H1 (cell line): ENCODE results near the gene PTPRCAP. TPM values are rescaled to one million over a fixed set of nuclear protein-coding genes. Genes with fewer than 3 reads are reported as not detected.

Source experiments
- CTCF ChIA-PET: fragments of 300-600 bp; sonication (Branson Sonifier 250); formaldehyde crosslinking; loops from one replicate; lab custom pipeline; 2021; ENCODE audit not compliant: partially characterized antibody; lab: Charles Lee
- POLR2A ChIA-PET: fragments of 300-600 bp; sonication (Branson Sonifier 250); formaldehyde crosslinking; loops from one replicate; lab custom pipeline; 2021; ENCODE audit warnings: inconsistent platforms; ENCODE audit not compliant: partially characterized antibody; lab: Charles Lee
- DNase-seq, 2 experiments: peaks; one replicate each; pipeline versions ENCODE4 v3.0.0 to v3.0.0-alpha.2; 2010 to 2022; ENCODE audit warnings: low spot score in 2 of 2, low read depth in 1 of 2, mixed read lengths in 1 of 2
- FAIRE-seq: peaks from 2 replicates; lab custom pipeline; 2011; peaks lifted over from hg19 to GRCh38; lab: Jason Lieb, UNC
- H2AFZ ChIP-seq: 2 replicates; pipeline ENCODE4 v1.8.1; 2012; ENCODE audit warnings: low read length, inconsistent platforms
- H2AK5ac ChIP-seq: 2 replicates; pipeline ENCODE4 v1.6.1; 2013; ENCODE audit warnings: low read depth, low read length
- H2BK120ac ChIP-seq: replicated peaks from 2 replicates; pipeline ENCODE3; 2013; ENCODE audit warnings: low read depth, low read length, inconsistent platforms
- H2BK12ac ChIP-seq: 2 replicates; pipeline ENCODE4 v1.6.1; 2013; ENCODE audit warnings: low read depth, low read length
- H2BK15ac ChIP-seq: 2 replicates; pipeline ENCODE4 v1.6.1; 2013; ENCODE audit warnings: low read length
- H2BK20ac ChIP-seq: 2 replicates; pipeline ENCODE4 v1.6.1; 2013; ENCODE audit warnings: low read length
- H2BK5ac ChIP-seq: 2 replicates; pipeline ENCODE4 v1.6.1; 2013; ENCODE audit warnings: low read depth, low read length
- H3K14ac ChIP-seq: 2 replicates; pipeline ENCODE4 v1.6.1; 2013; ENCODE audit warnings: inconsistent platforms; ENCODE audit not compliant: insufficient read length
- H3K18ac ChIP-seq: 2 replicates; pipeline ENCODE4 v1.6.1; 2013; ENCODE audit warnings: low read length; ENCODE audit errors: extremely low read depth
- H3K23ac ChIP-seq: 2 replicates; pipeline ENCODE4 v1.6.1; 2013; ENCODE audit warnings: inconsistent platforms; ENCODE audit not compliant: insufficient read length
- H3K23me2 ChIP-seq: 2 replicates; pipeline ENCODE4 v1.6.1; 2013; ENCODE audit warnings: low read depth, low read length
- H3K27ac ChIP-seq: 2 replicates; pipeline ENCODE4 v1.6.1; 2011; ENCODE audit warnings: low read depth, low read length, inconsistent platforms
- H3K27me3 ChIP-seq, 4 experiments: replicated peaks in 1 of 4; 1 replicate in 1 of 4; 2 replicates in 3 of 4; pipeline versions ENCODE4 v1.6.1 to v1.8.1; 2011 to 2013; ENCODE audit warnings: low read length in 3 of 4, mild to moderate bottlenecking in 3 of 4, inconsistent platforms in 2 of 4, mixed read lengths in 2 of 4, moderate library complexity in 1 of 4; ENCODE audit not compliant: control insufficient read depth in 3 of 4, insufficient read depth in 3 of 4; ENCODE audit errors: extremely low read depth in 1 of 4
- H3K36me3 ChIP-seq, 4 experiments: 2 replicates each; pipeline versions ENCODE4 v1.6.1 to v1.8.1; 2011 to 2013; ENCODE audit warnings: mild to moderate bottlenecking in 4 of 4, low read length in 3 of 4, moderate library complexity in 2 of 4, control low read depth in 1 of 4, inconsistent platforms in 1 of 4; ENCODE audit not compliant: insufficient read depth in 4 of 4, control insufficient read depth in 2 of 4
- H3K4ac ChIP-seq: replicated peaks from 2 replicates; pipeline ENCODE3; 2013; ENCODE audit warnings: low read length, low read depth, mixed read lengths, inconsistent platforms; ENCODE audit not compliant: insufficient read length
- H3K4me1 ChIP-seq, 4 experiments: replicated peaks in 1 of 4; 1 replicate in 1 of 4; 2 replicates in 3 of 4; pipeline versions ENCODE4 v1.6.1 to v1.8.1; 2011 to 2013; ENCODE audit warnings: low read length in 3 of 4, inconsistent platforms in 2 of 4, mixed read lengths in 1 of 4; ENCODE audit not compliant: insufficient read depth in 4 of 4, control insufficient read depth in 3 of 4
- H3K4me2 ChIP-seq, 2 experiments: 2 replicates each; pipeline versions ENCODE4 v1.6.1 to v1.8.1; 2011 to 2013; ENCODE audit warnings: low read depth in 2 of 2, low read length in 2 of 2, control low read depth in 1 of 2, inconsistent platforms in 1 of 2, mild to moderate bottlenecking in 1 of 2; ENCODE audit not compliant: insufficient read depth in 1 of 2
- H3K4me3 ChIP-seq, 4 experiments: fragments of 200-600, 300-600 bp in 1 of 4; sonication (generic), shearing (Covaris generic), sonication (Bioruptor Twin) in 1 of 4; 2 replicates each; pipeline versions ENCODE4 v1.5.1 to v1.8.1; 2011 to 2016; ENCODE audit warnings: low read length in 4 of 4, low read depth in 3 of 4, control low read depth in 2 of 4, inconsistent platforms in 2 of 4, mild to moderate bottlenecking in 2 of 4, mixed read lengths in 1 of 4, moderate library complexity in 1 of 4; ENCODE audit not compliant: insufficient read depth in 2 of 4; ENCODE audit errors: extremely low read depth in 1 of 4
- H3K56ac ChIP-seq: replicated peaks from 2 replicates; pipeline ENCODE3; 2013; ENCODE audit warnings: low read depth, mild to moderate bottlenecking, mixed read lengths, low read length, inconsistent platforms; ENCODE audit not compliant: insufficient read length
- H3K79me1 ChIP-seq: 2 replicates; pipeline ENCODE4 v1.6.1; 2013; ENCODE audit warnings: low read depth, low read length, control low read depth
- H3K79me2 ChIP-seq, 2 experiments: 2 replicates each; pipeline versions ENCODE4 v1.6.1 to v1.8.1; 2012 to 2013; ENCODE audit warnings: low read length in 2 of 2, mild to moderate bottlenecking in 2 of 2, inconsistent platforms in 1 of 2; ENCODE audit not compliant: insufficient read depth in 2 of 2, control insufficient read depth in 1 of 2
- H3K9ac ChIP-seq, 4 experiments: replicated peaks in 1 of 4; 1 replicate in 1 of 4; 2 replicates in 3 of 4; pipeline versions ENCODE4 v1.6.1 to v1.8.1; 2011 to 2013; ENCODE audit warnings: low read depth in 3 of 4, low read length in 3 of 4, control low read depth in 2 of 4, mild to moderate bottlenecking in 2 of 4, moderate library complexity in 2 of 4, inconsistent platforms in 1 of 4; ENCODE audit errors: extremely low read depth in 1 of 4
- H3K9me3 ChIP-seq, 2 experiments: 2 replicates each; pipeline versions ENCODE4 v1.6.1 to v1.8.1; 2012 to 2013; ENCODE audit warnings: mild to moderate bottlenecking in 2 of 2, moderate library complexity in 2 of 2, control low read depth in 1 of 2, inconsistent platforms in 1 of 2, low read depth in 1 of 2, low read length in 1 of 2, mixed read lengths in 1 of 2; ENCODE audit not compliant: insufficient read depth in 2 of 2
- H4K20me1 ChIP-seq, 2 experiments: replicated peaks in 1 of 2; 2 replicates each; pipeline versions ENCODE3 to v1.8.1; 2011 to 2013; ENCODE audit warnings: inconsistent platforms in 2 of 2, low read length in 2 of 2, mild to moderate bottlenecking in 1 of 2; ENCODE audit not compliant: insufficient read depth in 2 of 2, control insufficient read depth in 1 of 2
- H4K5ac ChIP-seq: 2 replicates; pipeline ENCODE4 v1.6.1; 2013; ENCODE audit warnings: low read length, low read depth, mixed read lengths, inconsistent platforms; ENCODE audit not compliant: insufficient read length
- H4K8ac ChIP-seq: 2 replicates; pipeline ENCODE4 v1.8.0; 2013; ENCODE audit warnings: mild to moderate bottlenecking, moderate library complexity, low read length, inconsistent platforms; ENCODE audit not compliant: insufficient read depth; ENCODE audit errors: extremely low read depth
- H4K91ac ChIP-seq: replicated peaks from 2 replicates; pipeline ENCODE3; 2013; ENCODE audit warnings: low read length, mixed read lengths, inconsistent platforms; ENCODE audit not compliant: insufficient read length
- E2F6 ChIP-seq: IDR thresholded peaks from 2 replicates; pipeline ENCODE4 v1.6.1; 2012; ENCODE audit warnings: inconsistent platforms
- EP300 ChIP-seq, 2 experiments: IDR thresholded peaks; 1 replicate in 1 of 2; 2 replicates in 1 of 2; pipeline ENCODE4 v1.6.1; 2011 to 2012; ENCODE audit warnings: low read depth in 2 of 2, low read length in 2 of 2, mild to moderate bottlenecking in 2 of 2, borderline replicate concordance in 1 of 2, inconsistent platforms in 1 of 2, moderate library complexity in 1 of 2
- RNF2 ChIP-seq: fragments of 200-900, 300-1000 bp; sonication (generic); IDR thresholded peaks from 2 replicates; pipeline ENCODE4 v1.7.1; 2016; ENCODE audit warnings: borderline replicate concordance, low read depth, mild to moderate bottlenecking, antibody characterized with exemption, low read length; ENCODE audit not compliant: poor library complexity, severe bottlenecking; ENCODE audit errors: missing control alignments
- SP4 ChIP-seq: IDR thresholded peaks from 2 replicates; pipeline ENCODE4 v1.6.1; 2012; ENCODE audit warnings: low read length, inconsistent platforms
- WGBS, 2 experiments: shearing (Covaris generic) in 1 of 2; methylation state at CpG; one replicate each; pipeline versions ENCODE4 v1.1.6 to v1.1.7; 2013 to 2015; ENCODE audit warnings: low lambda C conversion rate in 2 of 2, mixed read lengths in 2 of 2, inconsistent platforms in 1 of 2, low coverage in 1 of 2, missing lambda C conversion rate in 1 of 2; ENCODE audit not compliant: insufficient replicate concordance in 2 of 2, insufficient coverage in 1 of 2, insufficient read length in 1 of 2; ENCODE audit errors: extremely low coverage in 1 of 2, missing lambda C conversion rate in 1 of 2; 5-methylcytosine and 5-hydroxymethylcytosine counted together
- polyA plus RNA-seq, 7 experiments: library from polyadenylated mRNA; depleted of rRNA in 3 of 7; stranded (reverse) in 5 of 7; unstranded in 2 of 7; fragments of >200 nt in 5 of 7; fragments of 200-250 nt in 2 of 7; gene quantifications; 1 replicate in 5 of 7; 2 replicates in 1 of 7; 4 replicates in 1 of 7; pipeline versions ENCODE4 v1.2.1 to v1.2.3, GENCODE V29; 2011 to 2013; ENCODE audit warnings: missing spikeins in 2 of 7, mixed read lengths in 2 of 7
- total RNA-seq: library from RNA; stranded (reverse); fragmentation: NEBNext Ultra II Directional; extraction: Animal tissue kit (Norgen Biotek cat#: 25700); gene quantifications from 2 replicates; pipeline ENCODE4 v1.2.1, GENCODE V29; 2021

Gene PTPRCAP
- total and polyA plus RNA-seq, 2 of the 8 experiments (the other 6 are each of a cell fraction or from before 2014, with no cell fraction given), result 0.78 to 6.7 TPM

GRCh38 chr11:67463680-67464410, 26.4 kb upstream of the PTPRCAP start:
- Histone ChIP-seq H2BK20ac (no peak overlapping the region), H3K4ac (peak overlapping the region; percentile 67), H3K36me3 (no peaks in the 10 kb centered on the region), H3K9ac (no peak overlapping the region; a peak in 2 of 7 replicates), H3K23ac (no peak overlapping the region), H2BK12ac (peak overlapping the region; percentile 75; the same call in 1 of the 2 replicates), H3K56ac (no peak overlapping the region), H3K14ac (no peak overlapping the region), H2BK120ac (no peak overlapping the region), H3K9me3 (no peaks in the 10 kb centered on the region), H3K23me2 (peaks cover 6% of the 10 kb centered on the region), H3K4me2 (peak overlapping the region; percentile 69 to 70; a peak in 3 of 4 replicates), H4K20me1 (peaks cover 0 to 3% of the 10 kb centered on the region in 2 experiments), H3K4me3 (peak overlapping the region in 1 of 4 experiments; percentile 91; a peak in 2 of 8 replicates), H3K4me1 (peaks cover 2 to 14% (median 6%) of the 10 kb centered on the region in 4 experiments; a peak in 6 of 7 replicates), H2AFZ (no peak overlapping the region), H3K79me1 (peaks cover 2% of the 10 kb centered on the region), H3K27ac (no peak overlapping the region), H2BK15ac (peak overlapping the region; percentile 72; the same call in 1 of the 2 replicates), H2AK5ac (peak overlapping the region; percentile 60; the same call in 1 of the 2 replicates), H3K27me3 (no peaks in the 10 kb centered on the region), H3K18ac (no peak overlapping the region; the same call in 1 of the 2 replicates), H3K79me2 (peaks cover 0 to 3% of the 10 kb centered on the region in 2 experiments; a peak in 2 of 4 replicates), H2BK5ac (peak overlapping the region; percentile 35; the same call in 1 of the 2 replicates), H4K91ac (peak overlapping the region; percentile 45), H4K8ac (peak overlapping the region; percentile 95), H4K5ac (no peak overlapping the region)
- 92% methylated on average over 19 of the region's 20 CpGs; no CpG with 5 or more reads in 1 of the 2 experiments for whole genome bisulfite sequencing, 2 experiments
- TF ChIP-seq RNF2 (no peak), SP4 (no peak), E2F6 (no peak), EP300 (IDR thresholded peaks at IDR 0.05; ENCODE audit: borderline replicate concordance in 1 of 2, low read depth in 2 of 2, low read length in 2 of 2) (no peak)
- DNase-seq (no peak), FAIRE-seq (no peak)
- ChIA-PET POLR2A (interaction anchor here (1.0 kb wide), 1 partner anchor 24 kb away, joined by 4 read pairs; no protein-coding TSS in a partner anchor), CTCF (interaction anchor here (0.9 to 1.0 kb wide), 2 partner anchors 21 to 153 kb away, joined by 3 read pairs; partner anchors contain the start of gene CORO1B)
